GM21737 (cell line): ENCODE results near the gene PCDHB3.
"Not testable (repeated sequence)": the region's sequence is repeated elsewhere in the genome, so short reads cannot be mapped to it uniquely, and the experiment has no call there.

Experiments
- ATAC-seq: cut with Tn5 transposase; IDR thresholded peaks from one replicate; pipeline ENCODE4 v1.9.1; 2021; ENCODE audit warnings: mild to moderate bottlenecking, moderate library complexity; ENCODE audit not compliant: unreplicated experiment

The PCDHB3 gene

DNA sequence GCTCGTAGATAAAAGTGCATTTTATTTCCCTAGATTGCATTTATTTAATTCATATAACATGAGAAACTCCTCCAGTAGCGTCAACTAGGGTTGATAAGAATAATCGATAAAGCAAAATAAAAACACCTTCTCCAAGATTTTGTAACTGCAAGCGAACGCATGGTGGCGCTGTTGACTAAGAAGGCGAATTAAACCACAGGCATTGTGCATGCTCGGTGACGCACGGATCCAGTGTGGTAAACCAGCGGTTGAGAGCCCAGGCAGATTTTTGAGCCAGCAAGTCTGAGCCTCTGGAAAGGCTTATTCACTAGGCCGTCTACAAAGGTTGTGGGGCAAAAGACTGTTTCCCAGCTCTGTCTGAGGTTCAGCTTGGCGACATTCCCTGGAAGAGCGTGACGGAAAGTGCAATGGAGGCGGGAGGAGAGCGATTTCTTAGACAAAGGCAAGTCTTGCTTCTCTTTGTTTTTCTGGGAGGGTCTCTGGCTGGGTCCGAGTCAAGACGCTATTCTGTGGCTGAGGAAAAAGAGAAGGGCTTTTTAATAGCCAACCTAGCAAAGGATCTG is at the start of gene PCDHB3:
TSS of gene PCDHB3 (plus strand) at position 231 of the 563 bp plus-strand sequence. CDS start at position 408, 177 bp downstream.
- no peak for ATAC-seq

DNA sequence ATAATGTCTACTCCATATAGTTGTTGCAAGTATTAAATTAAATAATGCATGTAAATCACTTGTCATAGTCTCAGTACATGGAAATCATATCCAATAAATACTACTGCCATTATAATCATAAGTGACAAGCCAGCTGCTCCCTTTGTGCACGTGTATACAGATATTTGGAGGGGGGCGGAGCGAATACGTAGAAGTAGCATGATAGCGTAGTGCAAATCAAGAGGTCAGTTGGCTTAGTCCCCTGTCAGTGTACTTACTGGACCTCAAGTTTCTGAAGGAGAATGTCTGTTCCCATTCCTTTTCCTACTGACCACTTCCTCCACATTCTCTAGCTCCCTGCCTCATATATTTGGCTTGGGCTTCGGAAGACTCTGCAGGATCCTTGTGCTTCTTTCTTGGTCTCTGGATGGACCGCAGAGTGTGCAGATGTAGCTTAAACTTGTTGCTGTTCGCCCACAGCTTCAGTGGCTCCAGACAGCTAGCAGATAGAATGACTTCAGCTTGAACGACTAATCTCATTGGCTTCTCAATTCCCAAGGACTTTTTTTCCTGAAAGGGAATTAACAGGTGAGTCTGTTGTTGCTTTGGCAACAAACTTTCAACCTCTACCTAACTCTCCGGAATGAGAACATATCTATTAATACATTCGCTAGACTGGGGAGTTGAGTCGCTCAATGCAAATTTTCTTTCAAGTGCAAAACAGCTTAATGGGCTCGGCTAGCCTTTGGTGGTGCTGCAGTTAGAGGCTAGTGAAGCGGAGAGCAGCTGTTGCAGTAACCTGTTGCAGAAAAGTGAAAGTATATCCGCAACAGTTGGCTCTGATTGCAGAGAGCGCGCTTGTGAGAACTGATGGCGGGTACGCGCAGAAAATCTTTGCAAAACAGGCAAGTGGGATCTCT is 49.4 kb upstream of the PCDHB3 start, which contains the start of gene PCDHB1:
TSS of gene PCDHB1 (plus strand) at position 753 of the 899 bp plus-strand sequence. CDS start at position 850, 97 bp downstream.
- no peak for ATAC-seq

DNA sequence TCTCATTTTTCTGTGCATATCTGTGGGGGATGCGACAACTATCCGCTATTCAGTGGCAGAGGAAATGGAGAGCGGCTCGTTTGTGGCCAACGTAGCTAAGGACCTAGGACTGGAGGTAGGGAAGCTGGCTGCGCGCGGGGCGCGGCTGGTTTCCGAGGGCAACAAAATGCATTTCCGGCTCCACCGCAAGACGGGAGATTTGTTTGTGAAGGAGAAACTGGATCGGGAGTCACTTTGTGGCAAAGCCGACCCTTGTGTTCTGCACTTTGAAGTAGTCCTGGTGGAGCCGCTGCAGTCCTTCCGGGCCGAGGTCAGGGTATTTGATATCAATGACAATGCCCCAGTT is 48.8 kb upstream of the PCDHB3 start:
- no peak for ATAC-seq

DNA sequence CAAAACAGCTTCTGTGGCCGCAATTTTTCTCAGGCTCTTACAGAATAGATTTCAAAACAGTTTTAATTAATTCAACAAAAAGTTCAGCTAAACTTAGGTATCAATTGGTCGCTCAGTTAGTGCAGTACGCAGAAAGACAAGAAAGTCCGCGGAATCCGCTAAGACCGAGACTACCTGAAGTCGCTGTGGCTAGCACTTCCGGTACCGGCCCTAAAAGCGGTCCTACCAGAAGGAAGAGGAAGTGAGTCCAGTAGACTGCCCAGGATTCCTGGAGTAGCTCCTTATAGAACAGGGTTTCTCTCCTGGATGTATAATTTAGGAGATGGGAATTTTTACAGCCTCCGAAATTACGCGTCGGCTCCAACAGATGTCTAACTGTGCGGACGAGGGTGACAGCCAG is 22.4 kb upstream of the PCDHB3 start:
- no peak for ATAC-seq

DNA sequence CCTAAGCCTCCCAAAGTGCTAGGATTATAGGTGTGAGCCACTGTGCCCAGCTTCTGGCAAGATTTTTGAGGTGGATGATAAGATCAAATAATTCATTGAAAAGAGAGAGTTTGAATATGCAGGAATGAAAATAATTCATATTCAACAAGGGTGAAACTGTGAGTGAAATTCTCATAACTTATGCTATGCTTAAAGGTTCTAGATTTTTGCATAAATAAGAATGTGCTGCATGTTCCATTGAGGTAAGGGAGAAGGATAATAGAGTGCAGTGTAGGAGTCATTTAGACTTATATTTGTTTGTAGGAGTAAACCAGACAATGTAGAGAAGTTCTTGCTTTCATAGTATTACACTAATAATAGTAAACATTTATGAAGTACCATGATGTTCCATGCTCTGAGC is 18.0 kb upstream of the PCDHB3 start:
- no peak for ATAC-seq

DNA sequence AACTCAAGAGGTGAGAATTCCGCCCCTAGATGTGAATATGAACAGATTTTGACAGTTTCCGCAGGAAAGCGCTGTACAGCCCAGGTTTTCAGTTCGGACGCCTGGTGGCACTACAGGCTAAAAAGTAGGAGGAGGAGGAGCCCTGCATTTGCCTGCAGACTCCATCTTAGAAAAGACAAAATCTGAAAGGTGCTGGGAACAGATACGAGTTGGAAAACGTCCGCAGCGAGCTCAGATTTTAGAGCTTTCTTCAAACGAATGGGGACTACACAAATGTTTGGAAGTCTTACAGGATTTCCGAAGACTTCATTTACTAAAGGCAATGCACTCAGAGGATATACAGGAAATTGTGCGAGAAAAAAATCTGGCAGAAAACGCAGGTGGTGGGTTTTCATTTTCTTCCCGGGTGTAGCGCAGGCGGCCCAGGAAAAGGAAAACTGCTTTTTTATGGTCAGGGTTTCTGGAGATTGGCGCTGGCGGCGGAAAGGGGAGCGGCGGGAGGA is 15.7 kb upstream of the PCDHB3 start:
- ATAC-seq, result no peak

DNA sequence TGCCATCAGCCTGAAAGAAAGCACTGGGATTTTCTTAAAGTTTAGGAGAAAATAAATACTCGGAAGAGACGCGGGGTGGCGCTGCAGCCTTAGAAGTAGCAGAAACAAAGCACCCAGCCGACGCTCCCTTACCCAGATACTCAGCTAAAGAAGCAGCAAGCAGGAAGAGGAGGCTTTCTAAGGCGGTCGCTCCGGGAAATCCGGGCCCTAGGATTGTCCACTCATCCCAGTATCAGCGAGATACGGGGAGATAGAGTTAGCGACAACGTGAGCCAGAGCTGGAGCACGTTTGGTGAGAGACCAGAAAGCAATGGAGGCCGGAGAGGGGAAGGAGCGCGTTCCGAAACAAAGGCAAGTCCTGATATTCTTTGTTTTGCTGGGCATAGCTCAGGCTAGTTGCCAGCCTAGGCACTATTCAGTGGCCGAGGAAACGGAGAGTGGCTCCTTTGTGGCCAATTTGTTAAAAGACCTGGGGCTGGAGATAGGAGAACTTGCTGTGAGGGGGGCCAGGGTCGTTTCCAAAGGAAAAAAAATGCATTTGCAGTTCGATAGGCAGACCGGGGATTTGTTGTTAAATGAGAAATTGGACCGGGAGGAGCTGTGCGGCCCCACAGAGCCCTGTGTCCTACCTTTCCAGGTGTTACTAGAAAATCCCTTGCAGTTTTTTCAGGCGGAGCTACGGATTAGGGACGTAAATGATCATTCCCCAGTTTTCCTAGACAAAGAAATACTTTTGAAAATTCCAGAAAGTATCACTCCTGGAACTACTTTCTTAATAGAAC is 5.6 kb upstream of the PCDHB3 start, which contains the start of gene PCDHB2:
TSS of gene PCDHB2 (plus strand) at position 135 of the 782 bp plus-strand sequence. CDS start at position 311, 176 bp downstream.
- no peak for ATAC-seq

DNA sequence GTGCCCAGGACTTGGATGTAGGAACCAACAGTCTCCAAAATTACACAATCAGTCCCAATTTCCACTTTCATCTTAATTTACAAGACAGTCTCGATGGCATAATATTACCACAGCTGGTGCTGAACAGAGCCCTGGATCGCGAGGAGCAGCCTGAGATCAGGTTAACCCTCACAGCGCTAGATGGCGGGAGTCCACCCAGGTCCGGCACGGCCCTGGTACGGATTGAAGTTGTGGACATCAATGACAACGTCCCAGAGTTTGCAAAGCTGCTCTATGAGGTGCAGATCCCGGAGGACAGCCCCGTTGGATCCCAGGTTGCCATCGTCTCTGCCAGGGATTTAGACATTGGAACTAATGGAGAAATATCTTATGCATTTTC is 5.0 kb upstream of the PCDHB3 start:
- ATAC-seq, result no peak

DNA sequence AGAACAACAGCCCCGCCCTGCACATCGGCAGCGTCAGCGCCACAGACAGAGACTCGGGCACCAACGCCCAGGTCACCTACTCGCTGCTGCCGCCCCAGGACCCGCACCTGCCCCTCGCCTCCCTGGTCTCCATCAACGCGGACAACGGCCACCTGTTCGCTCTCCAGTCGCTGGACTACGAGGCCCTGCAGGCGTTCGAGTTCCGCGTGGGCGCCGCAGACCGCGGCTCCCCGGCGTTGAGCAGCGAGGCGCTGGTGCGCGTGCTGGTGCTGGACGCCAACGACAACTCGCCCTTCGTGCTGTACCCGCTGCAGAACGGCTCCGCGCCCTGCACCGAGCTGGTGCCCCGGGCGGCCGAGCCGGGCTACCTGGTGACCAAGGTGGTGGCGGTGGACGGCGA is 4.1 kb upstream of the PCDHB3 start:
- ATAC-seq, result not testable (repeated sequence)

DNA sequence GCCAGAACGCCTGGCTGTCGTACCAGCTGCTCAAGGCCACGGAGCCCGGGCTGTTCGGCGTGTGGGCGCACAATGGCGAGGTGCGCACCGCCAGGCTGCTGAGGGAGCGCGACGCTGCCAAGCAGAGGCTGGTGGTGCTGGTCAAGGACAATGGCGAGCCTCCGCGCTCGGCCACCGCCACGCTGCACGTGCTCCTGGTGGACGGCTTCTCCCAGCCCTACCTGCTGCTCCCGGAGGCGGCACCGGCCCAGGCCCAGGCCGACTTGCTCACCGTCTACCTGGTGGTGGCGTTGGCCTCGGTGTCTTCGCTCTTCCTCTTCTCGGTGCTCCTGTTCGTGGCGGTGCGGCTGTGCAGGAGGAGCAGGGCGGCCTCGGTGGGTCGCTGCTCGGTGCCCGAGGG is 3.7 kb upstream of the PCDHB3 start:
- not testable (repeated sequence) for ATAC-seq

DNA sequence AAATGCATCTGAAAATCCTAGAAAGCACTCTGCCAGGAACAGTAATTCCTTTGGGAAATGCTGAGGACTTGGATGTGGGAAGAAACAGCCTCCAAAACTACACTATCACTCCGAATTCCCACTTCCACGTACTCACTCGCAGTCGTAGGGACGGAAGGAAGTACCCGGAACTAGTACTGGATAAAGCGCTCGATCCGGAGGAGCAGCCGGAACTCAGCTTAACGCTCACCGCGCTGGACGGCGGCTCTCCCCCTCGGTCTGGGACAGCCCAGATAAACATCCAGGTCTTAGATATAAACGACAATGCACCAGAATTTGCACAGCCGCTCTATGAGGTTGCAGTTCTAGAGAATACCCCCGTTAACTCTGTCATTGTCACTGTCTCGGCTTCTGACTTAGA is 786 bp downstream of the PCDHB3 start:
- no peak for ATAC-seq

DNA sequence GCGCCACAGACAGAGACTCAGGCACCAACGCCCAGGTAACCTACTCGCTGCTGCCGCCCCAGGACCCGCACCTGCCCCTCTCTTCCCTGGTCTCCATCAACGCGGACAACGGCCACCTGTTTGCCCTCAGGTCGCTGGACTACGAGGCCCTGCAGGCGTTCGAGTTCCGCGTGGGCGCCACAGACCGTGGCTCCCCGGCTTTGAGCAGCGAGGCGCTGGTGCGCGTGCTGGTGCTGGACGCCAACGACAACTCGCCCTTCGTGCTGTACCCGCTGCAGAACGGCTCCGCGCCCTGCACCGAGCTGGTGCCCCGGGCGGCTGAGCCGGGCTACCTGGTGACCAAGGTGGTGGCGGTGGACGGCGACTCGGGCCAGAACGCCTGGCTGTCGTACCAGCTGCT is 1.8 kb downstream of the PCDHB3 start:
- not testable (repeated sequence) for ATAC-seq

DNA sequence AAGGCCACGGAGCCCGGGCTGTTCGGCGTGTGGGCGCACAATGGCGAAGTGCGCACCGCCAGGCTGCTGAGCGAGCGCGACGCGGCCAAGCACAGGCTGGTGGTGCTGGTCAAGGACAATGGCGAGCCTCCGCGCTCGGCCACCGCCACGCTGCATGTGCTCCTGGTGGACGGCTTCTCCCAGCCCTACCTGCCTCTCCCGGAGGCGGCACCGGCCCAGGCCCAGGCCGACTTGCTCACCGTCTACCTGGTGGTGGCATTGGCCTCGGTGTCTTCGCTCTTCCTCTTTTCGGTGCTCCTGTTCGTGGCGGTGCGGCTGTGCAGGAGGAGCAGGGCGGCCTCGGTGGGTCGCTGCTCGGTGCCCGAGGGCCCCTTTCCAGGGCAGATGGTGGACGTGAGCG is 2.2 kb downstream of the PCDHB3 start:
- ATAC-seq, result not testable (repeated sequence)

DNA sequence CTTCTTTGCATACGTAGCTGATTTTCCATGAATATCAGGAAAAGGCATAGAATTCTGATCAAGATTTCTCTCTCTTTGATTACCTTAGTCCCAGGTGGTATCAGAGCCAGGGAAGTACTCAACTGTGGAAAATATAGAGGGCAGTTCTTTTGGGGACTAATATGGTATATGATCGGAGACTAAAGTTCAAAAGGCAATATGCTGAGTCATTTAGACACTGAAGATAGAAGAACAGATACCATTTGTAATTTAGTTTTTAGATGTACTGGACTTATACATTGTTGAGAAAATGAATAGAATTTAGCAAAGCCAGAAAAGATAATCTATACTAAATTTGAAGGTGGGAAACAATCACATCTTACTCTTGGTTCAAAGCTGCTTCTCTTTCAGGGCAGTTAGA is 5.1 kb downstream of the PCDHB3 start:
- no peak for ATAC-seq

DNA sequence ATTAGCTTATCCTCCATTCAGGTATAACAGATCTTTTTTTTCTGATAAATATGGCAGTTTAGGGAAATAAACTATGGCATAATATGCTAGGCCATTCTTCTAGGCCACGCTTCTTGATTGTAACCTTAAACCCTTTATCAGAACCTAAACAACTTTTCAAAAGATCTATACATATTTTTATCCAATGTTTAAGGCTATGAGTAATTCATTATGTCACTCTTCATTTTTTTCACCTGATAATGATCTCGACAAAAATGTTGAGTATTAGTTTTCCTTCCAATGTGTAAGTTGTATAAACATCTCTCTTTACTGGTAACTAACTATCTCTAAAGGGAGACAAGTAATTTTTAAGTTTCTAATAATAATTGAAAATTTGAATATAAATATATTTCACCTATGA is 19.0 kb downstream of the PCDHB3 start:
- no peak for ATAC-seq

DNA sequence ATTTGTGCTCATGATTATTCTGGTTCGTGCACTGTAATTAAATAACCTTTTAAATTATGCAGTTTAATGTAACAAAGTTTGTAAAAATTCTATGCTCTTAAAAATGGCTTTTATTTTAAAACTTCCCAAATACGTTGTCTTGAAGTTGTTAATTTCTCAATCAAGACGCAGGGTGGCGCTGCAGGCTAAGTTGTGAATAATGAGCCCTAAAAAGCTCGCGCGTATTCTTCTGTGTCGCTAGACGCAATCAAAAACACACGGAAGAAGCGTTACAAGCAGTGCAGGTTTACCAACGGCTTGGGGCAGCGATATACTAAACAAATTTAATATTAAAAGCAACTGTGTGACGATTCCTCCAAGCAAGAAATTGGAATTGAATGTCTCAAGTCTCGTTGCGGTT is 21.3 kb downstream of the PCDHB3 start, which contains the start of gene PCDHB4:
TSS of gene PCDHB4 (plus strand) at position 256 of the 400 bp plus-strand sequence. CDS start 181 bp downstream, outside the sequence.
- ATAC-seq, result no peak

DNA sequence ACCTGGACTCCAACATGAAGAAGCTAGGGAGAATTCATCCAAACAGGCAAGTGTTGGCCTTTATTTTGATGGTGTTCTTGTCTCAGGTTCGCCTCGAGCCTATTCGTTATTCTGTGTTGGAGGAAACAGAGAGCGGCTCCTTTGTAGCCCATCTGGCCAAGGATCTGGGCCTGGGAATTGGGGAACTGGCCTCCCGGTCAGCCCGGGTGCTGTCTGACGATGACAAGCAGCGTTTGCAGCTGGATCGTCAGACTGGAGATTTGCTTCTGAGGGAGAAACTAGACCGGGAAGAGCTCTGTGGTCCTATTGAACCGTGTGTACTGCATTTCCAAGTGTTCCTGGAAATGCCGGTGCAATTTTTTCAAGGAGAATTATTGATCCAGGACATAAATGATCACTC is 21.7 kb downstream of the PCDHB3 start:
- no peak for ATAC-seq

DNA sequence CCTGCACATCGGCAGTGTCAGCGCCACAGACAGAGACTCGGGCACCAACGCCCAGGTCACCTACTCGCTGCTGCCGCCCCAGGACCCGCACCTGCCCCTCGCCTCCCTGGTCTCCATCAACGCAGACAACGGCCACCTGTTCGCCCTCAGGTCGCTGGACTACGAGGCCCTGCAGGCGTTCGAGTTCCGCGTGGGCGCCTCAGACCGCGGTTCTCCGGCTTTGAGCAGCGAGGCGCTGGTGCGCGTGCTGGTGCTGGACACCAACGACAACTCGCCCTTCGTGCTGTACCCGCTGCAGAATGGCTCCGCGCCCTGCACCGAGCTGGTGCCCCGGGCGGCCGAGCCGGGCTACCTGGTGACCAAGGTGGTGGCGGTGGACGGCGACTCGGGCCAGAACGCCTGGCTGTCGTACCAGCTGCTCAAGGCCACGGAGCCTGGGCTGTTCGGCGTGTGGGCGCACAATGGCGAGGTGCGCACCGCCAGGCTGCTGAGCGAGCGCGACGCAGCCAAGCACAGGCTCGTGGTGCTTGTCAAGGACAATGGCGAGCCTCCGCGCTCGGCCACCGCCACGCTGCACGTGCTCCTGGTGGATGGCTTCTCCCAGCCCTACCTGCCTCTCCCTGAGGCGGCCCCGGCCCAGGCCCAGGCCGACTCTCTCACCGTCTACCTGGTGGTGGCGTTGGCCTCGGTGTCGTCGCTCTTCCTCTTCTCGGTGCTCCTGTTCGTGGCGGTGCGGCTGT is 23.3 kb downstream of the PCDHB3 start:
- not testable (repeated sequence) for ATAC-seq

DNA sequence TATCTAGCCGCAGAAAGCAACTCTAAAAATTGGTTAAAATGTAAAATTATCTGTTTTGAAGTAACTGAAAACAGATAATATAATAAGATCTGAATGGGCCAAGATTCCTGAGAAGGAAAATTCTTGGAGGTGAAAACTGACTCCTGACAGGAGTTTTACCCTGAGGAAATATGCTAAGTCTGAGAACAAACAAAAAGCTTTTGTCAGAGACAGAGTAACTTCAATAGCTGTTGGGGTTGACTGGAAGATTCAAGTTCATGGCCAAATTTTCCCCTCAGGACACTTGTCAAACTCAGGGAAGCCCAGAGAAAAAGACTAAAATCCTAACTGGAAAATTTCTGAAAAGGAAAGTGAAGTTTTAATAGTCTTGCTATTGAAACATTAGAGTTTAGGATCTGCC is 27.0 kb downstream of the PCDHB3 start:
- ATAC-seq, result no peak

DNA sequence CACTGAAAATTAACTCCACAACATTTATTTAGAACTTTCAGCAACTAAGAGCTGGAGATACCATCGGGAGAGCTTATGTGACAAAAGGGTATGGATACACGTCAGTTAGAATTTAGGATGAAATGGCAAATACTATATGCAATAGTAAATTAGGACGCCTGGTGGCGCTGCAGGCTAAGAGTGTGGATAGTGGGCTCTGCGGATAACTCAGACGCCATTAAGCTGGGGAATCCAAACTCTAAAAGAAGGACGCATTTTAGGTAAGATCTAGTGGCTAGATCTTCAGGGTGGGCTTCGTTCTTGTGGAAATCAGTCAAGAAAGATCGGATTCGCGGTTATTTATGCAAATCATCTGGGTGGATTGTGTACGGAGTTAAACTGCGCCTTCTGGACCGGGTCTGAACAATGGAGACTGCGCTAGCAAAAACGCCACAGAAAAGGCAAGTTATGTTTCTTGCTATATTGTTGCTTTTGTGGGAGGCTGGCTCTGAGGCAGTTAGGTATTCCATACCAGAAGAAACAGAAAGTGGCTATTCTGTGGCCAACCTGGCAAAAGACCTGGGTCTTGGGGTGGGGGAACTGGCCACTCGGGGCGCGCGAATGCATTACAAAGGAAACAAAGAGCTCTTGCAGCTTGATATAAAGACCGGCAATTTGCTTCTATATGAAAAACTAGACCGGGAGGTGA is 34.9 kb downstream of the PCDHB3 start, which contains the start of gene PCDHB5:
TSS of gene PCDHB5 (plus strand) at position 177 of the 688 bp plus-strand sequence. CDS start at position 406, 229 bp downstream.
- ATAC-seq, result no peak
